ENCODE measurements around the gene ATRNL1. TPM values are rescaled to one million over a fixed set of nuclear protein-coding genes. Genes with fewer than 3 reads are reported as not detected.

The ATRNL1 gene
- total and polyA plus RNA-seq, 2 experiments from 2014 or later = 4.8 to 29.7 TPM

DNA sequence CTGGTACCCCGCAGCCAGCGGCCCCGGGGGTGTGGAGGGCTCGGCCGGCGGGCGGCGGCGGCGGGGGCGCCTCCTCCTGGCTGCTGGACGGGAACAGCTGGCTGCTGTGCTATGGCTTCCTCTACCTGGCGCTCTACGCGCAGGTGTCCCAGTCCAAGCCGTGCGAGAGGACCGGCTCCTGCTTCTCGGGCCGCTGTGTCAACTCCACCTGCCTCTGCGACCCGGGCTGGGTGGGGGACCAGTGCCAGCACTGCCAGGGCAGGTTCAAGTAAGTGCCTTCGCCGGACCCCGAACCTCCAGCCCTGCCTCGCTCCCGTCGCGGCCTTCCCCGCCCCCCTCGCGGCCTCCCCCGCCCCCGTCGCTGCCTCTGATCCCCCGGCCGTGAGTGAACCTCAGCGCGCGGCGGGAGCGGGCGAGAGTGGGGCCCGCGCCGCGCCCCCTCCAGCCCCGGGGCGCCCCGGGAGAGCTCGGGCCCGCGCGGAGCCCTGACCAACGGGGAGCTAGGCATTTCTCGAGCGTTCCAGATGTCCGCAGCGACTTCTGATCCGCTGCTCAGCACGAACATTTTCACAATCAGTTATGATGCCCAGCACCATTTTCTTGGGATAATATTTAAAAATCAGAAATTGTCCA lies 727 bp downstream of the ATRNL1 start:
- H4K20me1 ChIP-seq (replicated peaks; ENCODE audit: insufficient read depth) = no peaks in the 10 kb centered on the region; the same call in 1 of the 2 replicates
- ATAC-seq (peak; percentile 80), DNase-seq (ENCODE audit: low spot score) (peak; percentile 69)
- no peaks in the 10 kb centered on the region for H3K36me3 ChIP-seq (ENCODE audit: insufficient read depth)
- Mint-ChIP-seq H3K36me3 (ENCODE audit: low read depth) (no peaks in the 10 kb centered on the region; the same call in 2 of the 3 replicates), H3K9me3 (no peaks in the 10 kb centered on the region), H3K27ac (no peak overlapping the region), H3K4me3 (peak overlapping the region; percentile 78), H3K27me3 (ENCODE audit: insufficient read depth, low read depth, poor library complexity) (peaks cover 15% of the 10 kb centered on the region), H3K4me1 (peaks cover 35% of the 10 kb centered on the region)
- peak overlapping the region; percentile 80 for H3K4me2 ChIP-seq
- TF ChIP-seq, protein P1, sequence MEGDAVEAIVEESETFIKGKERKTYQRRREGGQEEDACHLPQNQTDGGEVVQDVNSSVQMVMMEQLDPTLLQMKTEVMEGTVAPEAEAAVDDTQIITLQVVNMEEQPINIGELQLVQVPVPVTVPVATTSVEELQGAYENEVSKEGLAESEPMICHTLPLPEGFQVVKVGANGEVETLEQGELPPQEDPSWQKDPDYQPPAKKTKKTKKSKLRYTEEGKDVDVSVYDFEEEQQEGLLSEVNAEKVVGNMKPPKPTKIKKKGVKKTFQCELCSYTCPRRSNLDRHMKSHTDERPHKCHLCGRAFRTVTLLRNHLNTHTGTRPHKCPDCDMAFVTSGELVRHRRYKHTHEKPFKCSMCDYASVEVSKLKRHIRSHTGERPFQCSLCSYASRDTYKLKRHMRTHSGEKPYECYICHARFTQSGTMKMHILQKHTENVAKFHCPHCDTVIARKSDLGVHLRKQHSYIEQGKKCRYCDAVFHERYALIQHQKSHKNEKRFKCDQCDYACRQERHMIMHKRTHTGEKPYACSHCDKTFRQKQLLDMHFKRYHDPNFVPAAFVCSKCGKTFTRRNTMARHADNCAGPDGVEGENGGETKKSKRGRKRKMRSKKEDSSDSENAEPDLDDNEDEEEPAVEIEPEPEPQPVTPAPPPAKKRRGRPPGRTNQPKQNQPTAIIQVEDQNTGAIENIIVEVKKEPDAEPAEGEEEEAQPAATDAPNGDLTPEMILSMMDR (conservative IDR thresholded peaks at IDR 0.05; ENCODE audit: low read depth in 2 of 2) = peak; percentile 26 to 58; a peak in 3 of 4 replicates
- TF ChIP-seq EZH2phosphoT487 (IDR thresholded peaks at IDR 0.05; ENCODE audit: unreplicated experiment) = no peak
- no peak for TF ChIP-seq ETS1 (IDR thresholded peaks at IDR 0.05)
- no peak for TF ChIP-seq POLR2AphosphoS5 (IDR thresholded peaks at IDR 0.05; ENCODE audit: low read depth)
- TF ChIP-seq, protein P2, sequence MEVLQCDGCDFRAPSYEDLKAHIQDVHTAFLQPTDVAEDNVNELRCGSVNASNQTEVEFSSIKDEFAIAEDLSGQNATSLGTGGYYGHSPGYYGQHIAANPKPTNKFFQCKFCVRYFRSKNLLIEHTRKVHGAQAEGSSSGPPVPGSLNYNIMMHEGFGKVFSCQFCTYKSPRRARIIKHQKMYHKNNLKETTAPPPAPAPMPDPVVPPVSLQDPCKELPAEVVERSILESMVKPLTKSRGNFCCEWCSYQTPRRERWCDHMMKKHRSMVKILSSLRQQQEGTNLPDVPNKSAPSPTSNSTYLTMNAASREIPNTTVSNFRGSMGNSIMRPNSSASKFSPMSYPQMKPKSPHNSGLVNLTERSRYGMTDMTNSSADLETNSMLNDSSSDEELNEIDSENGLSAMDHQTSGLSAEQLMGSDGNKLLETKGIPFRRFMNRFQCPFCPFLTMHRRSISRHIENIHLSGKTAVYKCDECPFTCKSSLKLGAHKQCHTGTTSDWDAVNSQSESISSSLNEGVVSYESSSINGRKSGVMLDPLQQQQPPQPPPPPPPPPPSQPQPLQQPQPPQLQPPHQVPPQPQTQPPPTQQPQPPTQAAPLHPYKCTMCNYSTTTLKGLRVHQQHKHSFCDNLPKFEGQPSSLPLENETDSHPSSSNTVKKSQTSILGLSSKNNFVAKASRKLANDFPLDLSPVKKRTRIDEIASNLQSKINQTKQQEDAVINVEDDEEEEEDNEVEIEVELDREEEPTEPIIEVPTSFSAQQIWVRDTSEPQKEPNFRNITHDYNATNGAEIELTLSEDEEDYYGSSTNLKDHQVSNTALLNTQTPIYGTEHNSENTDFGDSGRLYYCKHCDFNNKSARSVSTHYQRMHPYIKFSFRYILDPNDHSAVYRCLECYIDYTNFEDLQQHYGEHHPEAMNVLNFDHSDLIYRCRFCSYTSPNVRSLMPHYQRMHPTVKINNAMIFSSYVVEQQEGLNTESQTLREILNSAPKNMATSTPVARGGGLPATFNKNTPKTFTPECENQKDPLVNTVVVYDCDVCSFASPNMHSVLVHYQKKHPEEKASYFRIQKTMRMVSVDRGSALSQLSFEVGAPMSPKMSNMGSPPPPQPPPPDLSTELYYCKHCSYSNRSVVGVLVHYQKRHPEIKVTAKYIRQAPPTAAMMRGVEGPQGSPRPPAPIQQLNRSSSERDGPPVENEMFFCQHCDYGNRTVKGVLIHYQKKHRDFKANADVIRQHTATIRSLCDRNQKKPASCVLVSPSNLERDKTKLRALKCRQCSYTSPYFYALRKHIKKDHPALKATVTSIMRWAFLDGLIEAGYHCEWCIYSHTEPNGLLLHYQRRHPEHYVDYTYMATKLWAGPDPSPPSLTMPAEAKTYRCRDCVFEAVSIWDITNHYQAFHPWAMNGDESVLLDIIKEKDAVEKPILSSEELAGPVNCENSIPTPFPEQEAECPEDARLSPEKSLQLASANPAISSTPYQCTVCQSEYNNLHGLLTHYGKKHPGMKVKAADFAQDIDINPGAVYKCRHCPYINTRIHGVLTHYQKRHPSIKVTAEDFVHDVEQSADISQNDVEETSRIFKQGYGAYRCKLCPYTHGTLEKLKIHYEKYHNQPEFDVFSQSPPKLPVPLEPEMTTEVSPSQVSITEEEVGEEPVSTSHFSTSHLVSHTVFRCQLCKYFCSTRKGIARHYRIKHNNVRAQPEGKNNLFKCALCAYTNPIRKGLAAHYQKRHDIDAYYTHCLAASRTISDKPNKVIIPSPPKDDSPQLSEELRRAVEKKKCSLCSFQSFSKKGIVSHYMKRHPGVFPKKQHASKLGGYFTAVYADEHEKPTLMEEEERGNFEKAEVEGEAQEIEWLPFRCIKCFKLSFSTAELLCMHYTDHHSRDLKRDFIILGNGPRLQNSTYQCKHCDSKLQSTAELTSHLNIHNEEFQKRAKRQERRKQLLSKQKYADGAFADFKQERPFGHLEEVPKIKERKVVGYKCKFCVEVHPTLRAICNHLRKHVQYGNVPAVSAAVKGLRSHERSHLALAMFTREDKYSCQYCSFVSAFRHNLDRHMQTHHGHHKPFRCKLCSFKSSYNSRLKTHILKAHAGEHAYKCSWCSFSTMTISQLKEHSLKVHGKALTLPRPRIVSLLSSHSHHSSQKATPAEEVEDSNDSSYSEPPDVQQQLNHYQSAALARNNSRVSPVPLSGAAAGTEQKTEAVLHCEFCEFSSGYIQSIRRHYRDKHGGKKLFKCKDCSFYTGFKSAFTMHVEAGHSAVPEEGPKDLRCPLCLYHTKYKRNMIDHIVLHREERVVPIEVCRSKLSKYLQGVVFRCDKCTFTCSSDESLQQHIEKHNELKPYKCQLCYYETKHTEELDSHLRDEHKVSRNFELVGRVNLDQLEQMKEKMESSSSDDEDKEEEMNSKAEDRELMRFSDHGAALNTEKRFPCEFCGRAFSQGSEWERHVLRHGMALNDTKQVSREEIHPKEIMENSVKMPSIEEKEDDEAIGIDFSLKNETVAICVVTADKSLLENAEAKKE (CRISPR knock-in tag; IDR thresholded peaks at IDR 0.05) = no peak
- no peak for TF ChIP-seq STAT1 (IDR thresholded peaks at IDR 0.05; ENCODE audit: unreplicated experiment)
- H3K9me2 ChIP-seq (ENCODE audit: insufficient read depth) = no peaks in the 10 kb centered on the region
- peaks cover 39% of the 10 kb centered on the region for H3K4me1 ChIP-seq (ENCODE audit: insufficient read depth)
- H2AFZ ChIP-seq = peak overlapping the region; percentile 63
- peak overlapping the region; percentile 79 for H3K4me3 ChIP-seq
- H3F3A ChIP-seq (replicated peaks; ENCODE audit: low read depth) = no peaks in the 10 kb centered on the region
- peaks cover 30% of the 10 kb centered on the region for H3K27me3 ChIP-seq (ENCODE audit: insufficient read depth)
- H3K27ac ChIP-seq (ENCODE audit: low read depth) = no peak overlapping the region
- H3K79me2 ChIP-seq (replicated peaks; ENCODE audit: insufficient read depth) = peaks cover 33% of the 10 kb centered on the region

All from GM23338 (cell line).